NCI-H460 (cell line): ENCODE measurements around the gene FBXO3. TPM values are rescaled to one million over a fixed set of nuclear protein-coding genes. Genes with fewer than 3 reads are reported as not detected.

Experiments
- total RNA-seq: library from RNA; depleted of rRNA; stranded (reverse); fragments of >200 nt; shearing (Covaris generic); gene quantifications from 2 replicates; pipeline ENCODE4 v1.2.3, GENCODE V29; 2014; rRNA removed

FBXO3 gene
- total RNA-seq, 1 experiment from 2014 or later = 21.5 TPM

Other genes with a start within 250 kb of the FBXO3 start
- not detected in 2 replicates for gene C11orf91, start 73.7 kb downstream of the FBXO3 start, total RNA-seq
- gene CD59, start 38.1 kb downstream of the FBXO3 start, total RNA-seq = 45.8 and 62.7 TPM in 2 replicates
- 0.20 TPM in 1 of 2 replicates, not detected in the other for gene LMO2, start 117.6 kb upstream of the FBXO3 start, total RNA-seq